H1 (cell line): ENCODE data around the gene GIMAP2. TPM values are rescaled to one million over a fixed set of nuclear protein-coding genes. Genes with fewer than 3 reads are reported as not detected.

Experiments
- CTCF ChIA-PET: fragments of 300-600 bp; sonication (Branson Sonifier 250); formaldehyde crosslinking; loops from one replicate; lab custom pipeline; 2021; ENCODE audit not compliant: partially characterized antibody; lab: Charles Lee
- POLR2A ChIA-PET: fragments of 300-600 bp; sonication (Branson Sonifier 250); formaldehyde crosslinking; loops from one replicate; lab custom pipeline; 2021; ENCODE audit warnings: inconsistent platforms; ENCODE audit not compliant: partially characterized antibody; lab: Charles Lee
- DNase-seq, 2 experiments: peaks; one replicate each; pipeline versions ENCODE4 v3.0.0 to v3.0.0-alpha.2; 2010 to 2022; ENCODE audit warnings: low spot score in 2 of 2, low read depth in 1 of 2, mixed read lengths in 1 of 2
- FAIRE-seq: peaks from 2 replicates; lab custom pipeline; 2011; peaks lifted over from hg19 to GRCh38; lab: Jason Lieb, UNC
- H2AFZ ChIP-seq: 2 replicates; pipeline ENCODE4 v1.8.1; 2012; ENCODE audit warnings: low read length, inconsistent platforms
- H2AK5ac ChIP-seq: 2 replicates; pipeline ENCODE4 v1.6.1; 2013; ENCODE audit warnings: low read depth, low read length
- H2BK120ac ChIP-seq: replicated peaks from 2 replicates; pipeline ENCODE3; 2013; ENCODE audit warnings: low read depth, low read length, inconsistent platforms
- H2BK12ac ChIP-seq: 2 replicates; pipeline ENCODE4 v1.6.1; 2013; ENCODE audit warnings: low read depth, low read length
- H2BK15ac ChIP-seq: 2 replicates; pipeline ENCODE4 v1.6.1; 2013; ENCODE audit warnings: low read length
- H2BK20ac ChIP-seq: 2 replicates; pipeline ENCODE4 v1.6.1; 2013; ENCODE audit warnings: low read length
- H2BK5ac ChIP-seq: 2 replicates; pipeline ENCODE4 v1.6.1; 2013; ENCODE audit warnings: low read depth, low read length
- H3K14ac ChIP-seq: 2 replicates; pipeline ENCODE4 v1.6.1; 2013; ENCODE audit warnings: inconsistent platforms; ENCODE audit not compliant: insufficient read length
- H3K18ac ChIP-seq: 2 replicates; pipeline ENCODE4 v1.6.1; 2013; ENCODE audit warnings: low read length; ENCODE audit errors: extremely low read depth
- H3K23ac ChIP-seq: 2 replicates; pipeline ENCODE4 v1.6.1; 2013; ENCODE audit warnings: inconsistent platforms; ENCODE audit not compliant: insufficient read length
- H3K23me2 ChIP-seq: 2 replicates; pipeline ENCODE4 v1.6.1; 2013; ENCODE audit warnings: low read depth, low read length
- H3K27ac ChIP-seq: 2 replicates; pipeline ENCODE4 v1.6.1; 2011; ENCODE audit warnings: low read depth, low read length, inconsistent platforms
- H3K27me3 ChIP-seq, 4 experiments: replicated peaks in 1 of 4; 1 replicate in 1 of 4; 2 replicates in 3 of 4; pipeline versions ENCODE4 v1.6.1 to v1.8.1; 2011 to 2013; ENCODE audit warnings: low read length in 3 of 4, mild to moderate bottlenecking in 3 of 4, inconsistent platforms in 2 of 4, mixed read lengths in 2 of 4, moderate library complexity in 1 of 4; ENCODE audit not compliant: control insufficient read depth in 3 of 4, insufficient read depth in 3 of 4; ENCODE audit errors: extremely low read depth in 1 of 4
- H3K36me3 ChIP-seq, 4 experiments: 2 replicates each; pipeline versions ENCODE4 v1.6.1 to v1.8.1; 2011 to 2013; ENCODE audit warnings: mild to moderate bottlenecking in 4 of 4, low read length in 3 of 4, moderate library complexity in 2 of 4, control low read depth in 1 of 4, inconsistent platforms in 1 of 4; ENCODE audit not compliant: insufficient read depth in 4 of 4, control insufficient read depth in 2 of 4
- H3K4ac ChIP-seq: replicated peaks from 2 replicates; pipeline ENCODE3; 2013; ENCODE audit warnings: low read length, low read depth, mixed read lengths, inconsistent platforms; ENCODE audit not compliant: insufficient read length
- H3K4me1 ChIP-seq, 4 experiments: replicated peaks in 1 of 4; 1 replicate in 1 of 4; 2 replicates in 3 of 4; pipeline versions ENCODE4 v1.6.1 to v1.8.1; 2011 to 2013; ENCODE audit warnings: low read length in 3 of 4, inconsistent platforms in 2 of 4, mixed read lengths in 1 of 4; ENCODE audit not compliant: insufficient read depth in 4 of 4, control insufficient read depth in 3 of 4
- H3K4me2 ChIP-seq, 2 experiments: 2 replicates each; pipeline versions ENCODE4 v1.6.1 to v1.8.1; 2011 to 2013; ENCODE audit warnings: low read depth in 2 of 2, low read length in 2 of 2, control low read depth in 1 of 2, inconsistent platforms in 1 of 2, mild to moderate bottlenecking in 1 of 2; ENCODE audit not compliant: insufficient read depth in 1 of 2
- H3K4me3 ChIP-seq, 4 experiments: fragments of 200-600, 300-600 bp in 1 of 4; sonication (generic), shearing (Covaris generic), sonication (Bioruptor Twin) in 1 of 4; 2 replicates each; pipeline versions ENCODE4 v1.5.1 to v1.8.1; 2011 to 2016; ENCODE audit warnings: low read length in 4 of 4, low read depth in 3 of 4, control low read depth in 2 of 4, inconsistent platforms in 2 of 4, mild to moderate bottlenecking in 2 of 4, mixed read lengths in 1 of 4, moderate library complexity in 1 of 4; ENCODE audit not compliant: insufficient read depth in 2 of 4; ENCODE audit errors: extremely low read depth in 1 of 4
- H3K56ac ChIP-seq: replicated peaks from 2 replicates; pipeline ENCODE3; 2013; ENCODE audit warnings: low read depth, mild to moderate bottlenecking, mixed read lengths, low read length, inconsistent platforms; ENCODE audit not compliant: insufficient read length
- H3K79me1 ChIP-seq: 2 replicates; pipeline ENCODE4 v1.6.1; 2013; ENCODE audit warnings: low read depth, low read length, control low read depth
- H3K79me2 ChIP-seq, 2 experiments: 2 replicates each; pipeline versions ENCODE4 v1.6.1 to v1.8.1; 2012 to 2013; ENCODE audit warnings: low read length in 2 of 2, mild to moderate bottlenecking in 2 of 2, inconsistent platforms in 1 of 2; ENCODE audit not compliant: insufficient read depth in 2 of 2, control insufficient read depth in 1 of 2
- H3K9ac ChIP-seq, 4 experiments: replicated peaks in 1 of 4; 1 replicate in 1 of 4; 2 replicates in 3 of 4; pipeline versions ENCODE4 v1.6.1 to v1.8.1; 2011 to 2013; ENCODE audit warnings: low read depth in 3 of 4, low read length in 3 of 4, control low read depth in 2 of 4, mild to moderate bottlenecking in 2 of 4, moderate library complexity in 2 of 4, inconsistent platforms in 1 of 4; ENCODE audit errors: extremely low read depth in 1 of 4
- H3K9me3 ChIP-seq, 2 experiments: 2 replicates each; pipeline versions ENCODE4 v1.6.1 to v1.8.1; 2012 to 2013; ENCODE audit warnings: mild to moderate bottlenecking in 2 of 2, moderate library complexity in 2 of 2, control low read depth in 1 of 2, inconsistent platforms in 1 of 2, low read depth in 1 of 2, low read length in 1 of 2, mixed read lengths in 1 of 2; ENCODE audit not compliant: insufficient read depth in 2 of 2
- H4K20me1 ChIP-seq, 2 experiments: replicated peaks in 1 of 2; 2 replicates each; pipeline versions ENCODE3 to v1.8.1; 2011 to 2013; ENCODE audit warnings: inconsistent platforms in 2 of 2, low read length in 2 of 2, mild to moderate bottlenecking in 1 of 2; ENCODE audit not compliant: insufficient read depth in 2 of 2, control insufficient read depth in 1 of 2
- H4K5ac ChIP-seq: 2 replicates; pipeline ENCODE4 v1.6.1; 2013; ENCODE audit warnings: low read length, low read depth, mixed read lengths, inconsistent platforms; ENCODE audit not compliant: insufficient read length
- H4K8ac ChIP-seq: 2 replicates; pipeline ENCODE4 v1.8.0; 2013; ENCODE audit warnings: mild to moderate bottlenecking, moderate library complexity, low read length, inconsistent platforms; ENCODE audit not compliant: insufficient read depth; ENCODE audit errors: extremely low read depth
- H4K91ac ChIP-seq: replicated peaks from 2 replicates; pipeline ENCODE3; 2013; ENCODE audit warnings: low read length, mixed read lengths, inconsistent platforms; ENCODE audit not compliant: insufficient read length
- ASH2L ChIP-seq: fragments of 200-600, 300-600 bp; sonication (generic); IDR thresholded peaks from one replicate; pipeline ENCODE4 v1.7.1; 2017; ENCODE audit warnings: low read length
- CEBPB ChIP-seq: IDR thresholded peaks from 2 replicates; pipeline ENCODE4 v1.6.1; 2012; ENCODE audit warnings: low read depth, low read length
- CTCF ChIP-seq, 3 experiments: IDR thresholded peaks; 1 replicate in 2 of 3; 2 replicates in 1 of 3; pipeline versions ENCODE4 v1.5.1 to v1.6.1; 2011; ENCODE audit warnings: low read length in 3 of 3, mild to moderate bottlenecking in 3 of 3, inconsistent platforms in 2 of 3, low read depth in 1 of 3, moderate library complexity in 1 of 3; ENCODE audit not compliant: insufficient read depth in 1 of 3; ENCODE audit errors: control extremely low read depth in 1 of 3
- EZH2 ChIP-seq: fragments of 200-600 bp; sonication (generic); IDR thresholded peaks from 2 replicates; pipeline ENCODE4 v1.7.1; 2012; ENCODE audit warnings: low read depth, mild to moderate bottlenecking, moderate library complexity, low read length, inconsistent platforms; ENCODE audit not compliant: severe bottlenecking
- JUND ChIP-seq: IDR thresholded peaks from 2 replicates; pipeline ENCODE4 v1.6.1; 2011; ENCODE audit warnings: mild to moderate bottlenecking, improper control_type of control experiment, low read length
- POLR2A ChIP-seq, 2 experiments: IDR thresholded peaks; 1 replicate in 1 of 2; 2 replicates in 1 of 2; pipeline ENCODE4 v1.6.1; 2011; ENCODE audit warnings: low read depth in 2 of 2, low read length in 2 of 2, mild to moderate bottlenecking in 2 of 2; ENCODE audit errors: control extremely low read depth in 1 of 2
- TAF1 ChIP-seq: IDR thresholded peaks from 2 replicates; pipeline ENCODE4 v1.6.1; 2011; ENCODE audit warnings: mild to moderate bottlenecking, low read depth, low read length
- TAF7 ChIP-seq: optimal IDR thresholded peaks from 2 replicates; pipeline ENCODE3; 2011; ENCODE audit warnings: low read depth, mild to moderate bottlenecking, inconsistent platforms, low read length, moderate library complexity, borderline replicate concordance
- WGBS, 2 experiments: shearing (Covaris generic) in 1 of 2; methylation state at CpG; one replicate each; pipeline versions ENCODE4 v1.1.6 to v1.1.7; 2013 to 2015; ENCODE audit warnings: low lambda C conversion rate in 2 of 2, mixed read lengths in 2 of 2, inconsistent platforms in 1 of 2, low coverage in 1 of 2, missing lambda C conversion rate in 1 of 2; ENCODE audit not compliant: insufficient replicate concordance in 2 of 2, insufficient coverage in 1 of 2, insufficient read length in 1 of 2; ENCODE audit errors: extremely low coverage in 1 of 2, missing lambda C conversion rate in 1 of 2; 5-methylcytosine and 5-hydroxymethylcytosine counted together
- polyA plus RNA-seq, 7 experiments: library from polyadenylated mRNA; depleted of rRNA in 3 of 7; stranded (reverse) in 5 of 7; unstranded in 2 of 7; fragments of >200 nt in 5 of 7; fragments of 200-250 nt in 2 of 7; gene quantifications; 1 replicate in 5 of 7; 2 replicates in 1 of 7; 4 replicates in 1 of 7; pipeline versions ENCODE4 v1.2.1 to v1.2.3, GENCODE V29; 2011 to 2013; ENCODE audit warnings: missing spikeins in 2 of 7, mixed read lengths in 2 of 7
- total RNA-seq: library from RNA; stranded (reverse); fragmentation: NEBNext Ultra II Directional; extraction: Animal tissue kit (Norgen Biotek cat#: 25700); gene quantifications from 2 replicates; pipeline ENCODE4 v1.2.1, GENCODE V29; 2021

GIMAP2 gene
- total and polyA plus RNA-seq, 2 of the 8 experiments (the other 6 are each of a cell fraction or from before 2014, with no cell fraction given) = not detected

- no peak overlapping the region for H3K4me2 ChIP-seq
- POLR2A ChIA-PET = no interaction called here
- H4K8ac ChIP-seq = no peak overlapping the region
- TF ChIP-seq JUND = no peak
- no peak for TF ChIP-seq EZH2
- no peak for TF ChIP-seq TAF7
- no peak for TF ChIP-seq ASH2L
- no peak for TF ChIP-seq POLR2A (IDR thresholded peaks at IDR 0.05; ENCODE audit: control extremely low read depth in 1 of 2, low read depth in 2 of 2, low read length in 2 of 2)
- TF ChIP-seq TAF1 = no peak
- TF ChIP-seq CEBPB = no peak
- no peak for TF ChIP-seq CTCF (IDR thresholded peaks at IDR 0.05; ENCODE audit: control extremely low read depth in 1 of 3, insufficient read depth in 1 of 3, low read depth in 1 of 3, low read length in 3 of 3)
Observed at GRCh38 chr7:150715738-150716137, 30.2 kb downstream of the GIMAP2 start.

More at GRCh38 chr7:150715738-150716137, 30.2 kb downstream of the GIMAP2 start:
- Histone ChIP-seq H3K36me3 (no peaks in the 10 kb centered on the region), H3K18ac (no peak overlapping the region), H2BK15ac (no peak overlapping the region), H3K79me2 (no peaks in the 10 kb centered on the region), H3K4ac (no peak overlapping the region), H3K27me3 (peaks cover 0 to 8% (median 2%) of the 10 kb centered on the region in 4 experiments; a peak in 4 of 7 replicates), H3K56ac (no peak overlapping the region), H3K23ac (no peak overlapping the region), H3K27ac (no peak overlapping the region), H3K14ac (no peak overlapping the region), H3K9me3 (no peaks in the 10 kb centered on the region; a peak in 1 of 4 replicates), H2AFZ (no peak overlapping the region), H4K5ac (no peak overlapping the region), H4K91ac (no peak overlapping the region), H4K20me1 (no peaks in the 10 kb centered on the region), H3K9ac (no peak overlapping the region), H3K23me2 (no peaks in the 10 kb centered on the region), H2BK120ac (no peak overlapping the region), H2BK5ac (no peak overlapping the region), H2AK5ac (no peak overlapping the region), H3K79me1 (no peaks in the 10 kb centered on the region), H3K4me1 (no peaks in the 10 kb centered on the region), H3K4me3 (no peak overlapping the region), H2BK20ac (no peak overlapping the region), H2BK12ac (no peak overlapping the region)
- CTCF ChIA-PET = interaction anchor here (0.7 to 1.5 kb wide), 3 partner anchors 20 to 203 kb away, joined by 3 to 4 read pairs (median 4); no protein-coding TSS in a partner anchor
- FAIRE-seq (no peak), DNase-seq (no peak)
- WGBS, 2 experiments = 73% methylated on average over 4 of the region's 4 CpGs; no CpG with 5 or more reads in 1 of the 2 experiments
